Activated B cell treated with CpG ODN at 0.5 μM for 24 hours (primary cell): ENCODE data around the gene MRPS23. TPM values are rescaled to one million over a fixed set of nuclear protein-coding genes. Genes with fewer than 3 reads are reported as not detected.

Experiments
- ATAC-seq: fragments of 200-7000 bp; cut with Tn5 transposase; one replicate; pipeline ENCODE4 v1.10.0; 2021; ENCODE audit warnings: low read depth, mild to moderate bottlenecking, moderate library complexity
- CTCF ChIA-PET: fragments of 350-600 bp; sonication (Branson Sonifier 250); formaldehyde crosslinking; loops from one replicate; lab custom pipeline; 2021; ENCODE audit warnings: antibody characterized with exemption; lab: Charles Lee
- POLR2A ChIA-PET: fragments of 350-600 bp; sonication (Branson Sonifier 250); formaldehyde crosslinking; loops from one replicate; lab custom pipeline; 2021; ENCODE audit warnings: antibody characterized with exemption; lab: Charles Lee
- DNase-seq: peaks from one replicate; pipeline ENCODE4 v3.0.0; 2022
- H3K27ac Mint-ChIP-seq: one replicate; pipeline ENCODE4 v1.8.0; 2020; ENCODE audit warnings: mixed read lengths
- H3K27me3 Mint-ChIP-seq: one replicate; pipeline ENCODE4 v1.8.0; 2021; ENCODE audit warnings: mixed read lengths
- H3K36me3 Mint-ChIP-seq: one replicate; pipeline ENCODE4 v1.8.0; 2021; ENCODE audit warnings: low read depth, mixed read lengths
- H3K4me1 Mint-ChIP-seq: one replicate; pipeline ENCODE4 v1.8.0; 2021; ENCODE audit warnings: mixed read lengths
- H3K4me3 Mint-ChIP-seq: one replicate; pipeline ENCODE4 v1.8.0; 2020; ENCODE audit warnings: mild to moderate bottlenecking, mixed read lengths
- H3K9me3 Mint-ChIP-seq: one replicate; pipeline ENCODE4 v1.8.0; 2020; ENCODE audit warnings: mixed read lengths
- CTCF ChIP-seq: fragments of 200-600 bp; IDR thresholded peaks from one replicate; pipeline ENCODE4 v1.8.0; 2022; ENCODE audit warnings: antibody characterized with exemption, mild to moderate bottlenecking
- intact Hi-C: fragments of 100-400 bp; cut with micrococcal nuclease; formaldehyde crosslinking; loops from one replicate; pipeline ENCODE4 v1.15.1; 2024
- total RNA-seq: library from RNA; stranded (reverse); gene quantifications from 2 replicates; pipeline ENCODE4 v1.2.3, GENCODE V29; 2022

MRPS23 gene
- total RNA-seq, 1 donor from 2014 or later: 37.9 TPM

- POLR2A ChIA-PET: no interaction called here
- intact Hi-C loops: no loop called here
- TF ChIP-seq CTCF: no peak
- Mint-ChIP-seq H3K36me3 (no peaks in the 10 kb centered on the region), H3K27ac (no peak overlapping the region), H3K4me3 (no peak overlapping the region), H3K27me3 (peaks cover 28% of the 10 kb centered on the region), H3K9me3 (peaks cover 9% of the 10 kb centered on the region), H3K4me1 (peaks cover 11% of the 10 kb centered on the region)
- CTCF ChIA-PET: interaction anchor here (0.6 to 1.2 kb wide), 2 partner anchors 27 to 28 kb away, joined by 3 read pairs; no protein-coding TSS in a partner anchor
- ATAC-seq (no peak), DNase-seq (no peak)
Observed at GRCh38 chr17:57806167-57806830, 43.5 kb downstream of the MRPS23 start.

GRCh38 chr17:57803021-57803420 lies 46.8 kb downstream of the MRPS23 start:
- ATAC-seq (no peak), DNase-seq (no peak)
- Mint-ChIP-seq H3K27me3 (peaks cover 13% of the 10 kb centered on the region), H3K27ac (no peak overlapping the region), H3K9me3 (peaks cover 12% of the 10 kb centered on the region), H3K36me3 (no peaks in the 10 kb centered on the region), H3K4me3 (no peak overlapping the region), H3K4me1 (no peaks in the 10 kb centered on the region)
- POLR2A ChIA-PET: no interaction called here
- intact Hi-C loops: no loop called here
- CTCF ChIA-PET: no interaction called here
- TF ChIP-seq CTCF: no peak

GRCh38 chr17:57801044-57801711 lies 48.7 kb downstream of the MRPS23 start:
- no peaks in the 10 kb centered on the region for H3K4me1 Mint-ChIP-seq
- DNase-seq: no peak
- peaks cover 5% of the 10 kb centered on the region for H3K27me3 Mint-ChIP-seq
- ChIA-PET POLR2A (no interaction called here), CTCF (no interaction called here)
- no peak overlapping the region for H3K4me3 Mint-ChIP-seq
- peaks cover 12% of the 10 kb centered on the region for H3K9me3 Mint-ChIP-seq
- H3K36me3 Mint-ChIP-seq: no peaks in the 10 kb centered on the region
- H3K27ac Mint-ChIP-seq: no peak overlapping the region
- ATAC-seq: no peak
- intact Hi-C loops: no loop called here
- no peak for TF ChIP-seq CTCF

- Mint-ChIP-seq H3K27ac (no peak overlapping the region), H3K36me3 (no peaks in the 10 kb centered on the region), H3K4me3 (no peak overlapping the region), H3K4me1 (no peaks in the 10 kb centered on the region), H3K27me3 (peaks cover 5% of the 10 kb centered on the region), H3K9me3 (no peaks in the 10 kb centered on the region)
- no peak for TF ChIP-seq CTCF
- CTCF ChIA-PET: no interaction called here
- POLR2A ChIA-PET: no interaction called here
- ATAC-seq (no peak), DNase-seq (no peak)
- intact Hi-C loops: no loop called here
Observed at GRCh38 chr17:57794841-57795240, 55.0 kb downstream of the MRPS23 start.

- intact Hi-C loops: no loop called here
- Mint-ChIP-seq H3K9me3 (no peaks in the 10 kb centered on the region), H3K4me3 (no peak overlapping the region), H3K4me1 (no peaks in the 10 kb centered on the region), H3K27ac (no peak overlapping the region), H3K36me3 (no peaks in the 10 kb centered on the region), H3K27me3 (peaks cover 19% of the 10 kb centered on the region)
- CTCF ChIA-PET: no interaction called here
- DNase-seq (no peak), ATAC-seq (no peak)
- POLR2A ChIA-PET: no interaction called here
- no peak for TF ChIP-seq CTCF
Observed at GRCh38 chr17:57788725-57789124, 61.1 kb downstream of the MRPS23 start.
